K562 (cell line): ENCODE measurements around the gene PHF1. TPM values are rescaled to one million over a fixed set of nuclear protein-coding genes. Genes with fewer than 3 reads are reported as not detected.

ENCODE experiments used
- ATAC-seq: fragments of 200-7000 bp; cut with Tn5 transposase; 3 replicates; pipeline ENCODE4 v1.9.1; 2020; ENCODE audit warnings: moderate library complexity
- BruUV-seq: library from RNA; stranded (reverse); fragments of 400-500 nt; replicated peaks from 2 replicates; lab custom pipeline; 2021; lab: Mats Ljungman, UMichigan
- CTCF ChIA-PET: fragments of 300-600 bp; formaldehyde crosslinking; extraction: SDS; loops from one replicate; lab custom pipeline; 2021; ENCODE audit warnings: low intra/inter-chr PET ratio; lab: Yijun Ruan, JAX
- POLR2A ChIA-PET: fragments of 300-600, 350-650 bp; sonication (Branson Sonifier 250); formaldehyde crosslinking; extraction: SDS; loops from one replicate; lab custom pipeline; 2021; ENCODE audit warnings: antibody characterized with exemption, inconsistent platforms; lab: Yijun Ruan, JAX
- DNase-seq, 4 experiments: peaks; one replicate each; pipeline versions ENCODE4 v3.0.0 to v3.0.0-alpha.2; 2011 to 2018; ENCODE audit warnings: low spot score in 3 of 4, mixed read lengths in 3 of 4; ENCODE audit errors: extremely low read depth in 1 of 4
- FAIRE-seq: peaks from 2 replicates; lab custom pipeline; 2011; peaks lifted over from hg19 to GRCh38; lab: Jason Lieb, UNC
- H2AFZ ChIP-seq: 2 replicates; pipeline ENCODE4 v1.6.0; 2011; ENCODE audit warnings: low read depth, low read length, control low read depth, inconsistent platforms
- H3K27ac ChIP-seq: fragments of 200-600 bp; 3 replicates; pipeline ENCODE4 v1.8.0; 2011; ENCODE audit warnings: low read depth, mild to moderate bottlenecking, control low read depth, inconsistent platforms, low read length, moderate library complexity, mixed read lengths; ENCODE audit errors: extremely low read depth
- H3K27me3 ChIP-seq, 2 experiments: fragments of 300-600 bp in 1 of 2; 2 replicates in 1 of 2; 3 replicates in 1 of 2; pipeline versions ENCODE4 v1.6.0 to v1.8.0; 2011; ENCODE audit warnings: inconsistent platforms in 2 of 2, low read length in 2 of 2, mild to moderate bottlenecking in 1 of 2, mixed read lengths in 1 of 2, moderate library complexity in 1 of 2; ENCODE audit not compliant: control insufficient read depth in 2 of 2, insufficient read depth in 2 of 2
- H3K36me3 ChIP-seq: fragments of 300-600 bp; 3 replicates; pipeline ENCODE4 v1.8.0; 2011; ENCODE audit warnings: mild to moderate bottlenecking, low read length, inconsistent platforms; ENCODE audit not compliant: control insufficient read depth, insufficient read depth
- H3K4me1 ChIP-seq, 2 experiments: fragments of 200-600 bp in 1 of 2; replicated peaks in 1 of 2; 2 replicates in 1 of 2; 3 replicates in 1 of 2; pipeline versions ENCODE4 v1.5.1 to v1.8.0; 2011; ENCODE audit warnings: inconsistent platforms in 2 of 2, low read length in 2 of 2, mild to moderate bottlenecking in 1 of 2, mixed read lengths in 1 of 2, moderate library complexity in 1 of 2; ENCODE audit not compliant: control insufficient read depth in 2 of 2, insufficient read depth in 2 of 2
- H3K4me2 ChIP-seq: 2 replicates; pipeline ENCODE4 v1.6.1; 2011; ENCODE audit warnings: low read length, control low read depth, inconsistent platforms, mixed read lengths; ENCODE audit not compliant: insufficient read depth
- H3K4me3 ChIP-seq: fragments of 200-600 bp; sonication (generic), shearing (Covaris generic); 2 replicates; pipeline ENCODE4 v1.5.1; 2016; ENCODE audit warnings: control low read depth, inconsistent platforms
- H3K79me2 ChIP-seq: fragments of 200-600 bp; 3 replicates; pipeline ENCODE4 v1.8.0; 2011; ENCODE audit warnings: low read length, inconsistent platforms; ENCODE audit not compliant: control insufficient read depth, insufficient read depth
- H3K9ac ChIP-seq, 2 experiments: 2 replicates each; pipeline versions ENCODE4 v1.6.0 to v1.6.1; 2011; ENCODE audit warnings: low read depth in 2 of 2, low read length in 2 of 2, control low read depth in 1 of 2, inconsistent platforms in 1 of 2, mild to moderate bottlenecking in 1 of 2, mixed read lengths in 1 of 2; ENCODE audit not compliant: insufficient read depth in 1 of 2
- H3K9me1 ChIP-seq: one replicate; pipeline ENCODE4 v1.6.0; 2011; ENCODE audit warnings: inconsistent platforms, mild to moderate bottlenecking, low read length, moderate library complexity; ENCODE audit not compliant: control insufficient read depth, insufficient read depth
- H3K9me3 ChIP-seq: replicated peaks from 2 replicates; pipeline ENCODE4 v1.5.1; 2011; ENCODE audit warnings: low read depth, low read length, inconsistent platforms; ENCODE audit not compliant: control insufficient read depth, insufficient read depth
- H4K20me1 ChIP-seq: replicated peaks from 2 replicates; pipeline ENCODE4 v1.6.1; 2011; ENCODE audit warnings: low read length, inconsistent platforms, mixed read lengths; ENCODE audit not compliant: control insufficient read depth, insufficient read depth
- FOXK2 ChIP-seq, 2 experiments: fragments of 450-650 bp; IDR thresholded peaks in 1 of 2; conservative IDR thresholded peaks in 1 of 2; 2 replicates each; pipeline ENCODE4 v1.6.1; 2016; ENCODE audit warnings: low read depth in 2 of 2, mild to moderate bottlenecking in 1 of 2
- LCOR ChIP-seq: sonication (generic); formaldehyde crosslinking; IDR thresholded peaks from 2 replicates; pipeline ENCODE4 v1.8.0; 2022; ENCODE audit warnings: mild to moderate bottlenecking, missing genetic modification reagents
- NFIX ChIP-seq: fragments of 250-450 bp; sonication (Bioruptor Pico); IDR thresholded peaks from 2 replicates; pipeline ENCODE4 v1.4.0; 2020; ENCODE audit warnings: low read depth, mild to moderate bottlenecking, moderate library complexity
- SPI1 ChIP-seq: IDR thresholded peaks from 2 replicates; pipeline ENCODE4 v1.6.1; 2011; ENCODE audit warnings: low read depth, low read length, control low read depth, borderline replicate concordance
- TRIM28 ChIP-seq: fragments of 450-650 bp; IDR thresholded peaks from 2 replicates; pipeline ENCODE4 v1.6.1; 2017
- ZNF75A ChIP-seq: fragments of 450-650 bp; formaldehyde crosslinking; IDR thresholded peaks from 2 replicates; pipeline ENCODE4 v1.4.0; 2020; ENCODE audit warnings: mild to moderate bottlenecking
- ZSCAN29 ChIP-seq: fragments of 450-650 bp; IDR thresholded peaks from 2 replicates; pipeline ENCODE4 v1.6.1; 2017
- WGBS: fragments of 100-300 bp; shearing (Covaris generic); methylation state at CpG from one replicate; pipeline ENCODE4 v1.1.6; 2016; ENCODE audit warnings: low coverage, mixed read lengths; ENCODE audit not compliant: insufficient coverage; ENCODE audit errors: missing lambda C conversion rate; 5-methylcytosine and 5-hydroxymethylcytosine counted together
- in situ Hi-C: fragments of 300-500 bp; cut with MboI; formaldehyde crosslinking; loops from 4 replicates; pipeline ENCODE4 v1.15.0; 2018; ENCODE audit warnings: inconsistent platforms, mixed read lengths
- intact Hi-C: fragments of 100-400 bp; cut with micrococcal nuclease; formaldehyde crosslinking; loops from 2 replicates; pipeline ENCODE4 v1.14.2; 2022
- polyA plus RNA-seq, 8 experiments: library from polyadenylated mRNA; depleted of rRNA in 4 of 8; stranded (reverse) in 5 of 8; unstranded in 3 of 8; fragments of >200 nt; fragmentation: Nextera tagmentation in 2 of 8; fragmentation: Illumina TruSeq in 1 of 8; extraction: Ambion mirVana in 2 of 8; extraction: Trizol in 1 of 8; gene quantifications; 2 replicates each; pipeline versions ENCODE4 v1.2.1 to v1.2.3, GENCODE V29; 2011 to 2014; ENCODE audit warnings: inconsistent platforms in 1 of 8, missing spikeins in 1 of 8
- total RNA-seq, 7 experiments: library from RNA; depleted of rRNA in 6 of 7; stranded (reverse); fragments of >200 nt in 6 of 7; fragmentation: Illumina TruSeq in 2 of 7; extraction: Trizol in 2 of 7; gene quantifications; 2 replicates each; pipeline versions ENCODE4 v1.2.1 to v1.2.3, GENCODE V29; 2011 to 2021; ENCODE audit warnings: low replicate concordance in 1 of 7

PHF1 gene
- total and polyA plus RNA-seq, 9 of the 15 experiments (the other 6 are each of a cell fraction or from before 2014, with no cell fraction given), result 3.7 to 64.2 (median 33.7) TPM

- no peak for TF ChIP-seq FOXK2 (conservative IDR thresholded peaks at IDR 0.05 in 1 of 2, IDR thresholded peaks at IDR 0.05 in 1 of 2; ENCODE audit: low read depth in 2 of 2)
- no peak for TF ChIP-seq ZSCAN29
- TF ChIP-seq LCOR, result no peak
- no peak for TF ChIP-seq SPI1
Measured at GRCh38 chr6:33446356-33446755, 35.5 kb downstream of the PHF1 start (continued).

- FAIRE-seq, result no peak
- ChIA-PET CTCF (no interaction called here), POLR2A (interaction anchor here (0.6 to 4.0 kb wide), 5 partner anchors 8 to 129 kb away, joined by 3 to 30 read pairs (median 4); no protein-coding TSS in a partner anchor)
Measured at GRCh38 chr6:33450434-33450833, 39.6 kb downstream of the PHF1 start.

More at GRCh38 chr6:33450434-33450833, 39.6 kb downstream of the PHF1 start:
- Histone ChIP-seq H2AFZ (no peak overlapping the region), H3K9me3 (no peaks in the 10 kb centered on the region), H3K9ac (peak overlapping the region in 1 of 2 experiments; percentile 32; a peak in 1 of 4 replicates), H3K4me1 (peaks cover 5 to 11% of the 10 kb centered on the region in 2 experiments; a peak in 3 of 5 replicates), H3K27ac (no peak overlapping the region), H3K4me2 (no peak overlapping the region), H3K36me3 (peaks cover 50% of the 10 kb centered on the region; the same call in 2 of the 3 replicates), H3K9me1 (no peaks in the 10 kb centered on the region), H3K27me3 (no peaks in the 10 kb centered on the region), H3K79me2 (peaks cover 27% of the 10 kb centered on the region), H3K4me3 (no peak overlapping the region), H4K20me1 (no peaks in the 10 kb centered on the region)
- in situ Hi-C loops (no loop called here), intact Hi-C loops (no loop called here)
- ATAC-seq (no peak), DNase-seq (no peak)
- no TSS peak for BruUV-seq
- 61% methylated on average over 3 of the region's 3 CpGs for WGBS
- TF ChIP-seq TRIM28, result no peak
- TF ChIP-seq ZNF75A (CRISPR knock-in tag), result no peak
- TF ChIP-seq NFIX (CRISPR knock-in tag), result no peak
